ENCODE measurements around the gene COG8. TPM values are rescaled to one million over a fixed set of nuclear protein-coding genes. Genes with fewer than 3 reads are reported as not detected.

COG8 gene
- total and polyA plus RNA-seq, 9 of the 15 experiments (the other 6 are each of a cell fraction or from before 2014, with no cell fraction given), result 3.7 to 42.6 (median 30.1) TPM

DNA sequence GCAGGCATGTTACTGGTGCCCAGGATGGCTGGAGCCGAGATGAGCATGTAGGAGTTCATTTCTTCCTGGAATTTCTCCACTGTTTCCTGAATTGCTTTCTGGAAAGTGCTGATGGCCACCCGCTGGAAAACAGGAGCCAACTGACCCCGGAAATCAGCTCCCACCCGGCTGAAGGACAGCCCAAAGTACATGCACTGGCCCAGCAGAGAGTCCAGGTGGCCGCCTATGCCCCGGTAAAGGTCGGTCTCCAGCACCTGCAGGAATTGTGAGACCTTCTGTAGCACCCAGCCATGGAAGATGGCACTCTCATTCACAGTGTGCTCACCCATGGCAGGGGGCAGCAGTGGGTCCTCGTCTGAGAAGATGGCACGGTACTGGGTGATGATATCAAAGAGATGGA lies 4.7 kb downstream of the COG8 start:
- Histone ChIP-seq H3K4me1 (replicated peaks in 1 of 2; ENCODE audit: control insufficient read depth in 2 of 2, insufficient read depth in 2 of 2, low read length in 2 of 2) (peaks cover 5 to 36% of the 10 kb centered on the region in 2 experiments; a peak in 4 of 5 replicates), H3K36me3 (ENCODE audit: control insufficient read depth, insufficient read depth, low read length) (peaks cover 61% of the 10 kb centered on the region; the same call in 2 of the 3 replicates), H4K20me1 (replicated peaks; ENCODE audit: control insufficient read depth, insufficient read depth, low read length) (no peaks in the 10 kb centered on the region), H3K27ac (ENCODE audit: extremely low read depth, low read depth, low read length) (no peak overlapping the region), H3K9ac (ENCODE audit: insufficient read depth in 1 of 2, low read depth in 2 of 2, low read length in 2 of 2) (no peak overlapping the region), H3K79me2 (ENCODE audit: control insufficient read depth, insufficient read depth, low read length) (peaks cover 48% of the 10 kb centered on the region), H3K27me3 (ENCODE audit: control insufficient read depth in 2 of 2, insufficient read depth in 2 of 2, low read length in 2 of 2) (no peaks in the 10 kb centered on the region), H3K9me1 (ENCODE audit: control insufficient read depth, insufficient read depth, low read length) (no peaks in the 10 kb centered on the region), H3K9me3 (replicated peaks; ENCODE audit: control insufficient read depth, insufficient read depth, low read depth, low read length) (no peaks in the 10 kb centered on the region), H3K4me2 (ENCODE audit: insufficient read depth, low read length) (no peak overlapping the region), H3K4me3 (no peak overlapping the region), H2AFZ (ENCODE audit: low read depth, low read length) (no peak overlapping the region)
- intact Hi-C loops (cut with micrococcal nuclease), result loop anchor here (5.0 kb wide), 1 partner anchor 48 kb away; no protein-coding TSS in a partner anchor
- 89% methylated on average over 8 of the region's 9 CpGs for WGBS (ENCODE audit: insufficient coverage, low coverage, missing lambda C conversion rate)
- no peak for ATAC-seq
- in situ Hi-C loops (cut with MboI), result no loop called here
- no TSS peak for BruUV-seq (replicated peaks)
- ChIA-PET POLR2A (interaction anchor here (2.2 kb wide), 1 partner anchor 11 kb away, joined by 7 read pairs; no protein-coding TSS in a partner anchor), CTCF (ENCODE audit: low intra/inter-chr PET ratio) (no interaction called here)
- no peak for FAIRE-seq
- DNase-seq (ENCODE audit: extremely low read depth in 1 of 4, low spot score in 3 of 4), result no peak
- TF ChIP-seq ZNF584 (CRISPR knock-in tag; IDR thresholded peaks at IDR 0.05; ENCODE audit: low read depth) (no peak), DNMT1 (IDR thresholded peaks at IDR 0.05) (no peak), POLR2H (tag; IDR thresholded peaks at IDR 0.05; ENCODE audit: low read depth) (no peak), NR1H2 (CRISPR knock-in tag; IDR thresholded peaks at IDR 0.05) (no peak), POU5F1 (IDR thresholded peaks at IDR 0.05; ENCODE audit: borderline replicate concordance, low read depth, low read length, partially characterized antibody) (no peak), ZNF408 (CRISPR knock-in tag; IDR thresholded peaks at IDR 0.05; ENCODE audit: low read depth) (no peak), ZNF143 (CRISPR knock-in tag; IDR thresholded peaks at IDR 0.05) (no peak), ZNF134 (CRISPR knock-in tag; conservative IDR thresholded peaks at IDR 0.05) (no peak), ZNF79 (CRISPR knock-in tag; IDR thresholded peaks at IDR 0.05; ENCODE audit: low read depth) (no peak), LEF1 (IDR thresholded peaks at IDR 0.05) (no peak)
- TF ChIP-seq, protein P1, sequence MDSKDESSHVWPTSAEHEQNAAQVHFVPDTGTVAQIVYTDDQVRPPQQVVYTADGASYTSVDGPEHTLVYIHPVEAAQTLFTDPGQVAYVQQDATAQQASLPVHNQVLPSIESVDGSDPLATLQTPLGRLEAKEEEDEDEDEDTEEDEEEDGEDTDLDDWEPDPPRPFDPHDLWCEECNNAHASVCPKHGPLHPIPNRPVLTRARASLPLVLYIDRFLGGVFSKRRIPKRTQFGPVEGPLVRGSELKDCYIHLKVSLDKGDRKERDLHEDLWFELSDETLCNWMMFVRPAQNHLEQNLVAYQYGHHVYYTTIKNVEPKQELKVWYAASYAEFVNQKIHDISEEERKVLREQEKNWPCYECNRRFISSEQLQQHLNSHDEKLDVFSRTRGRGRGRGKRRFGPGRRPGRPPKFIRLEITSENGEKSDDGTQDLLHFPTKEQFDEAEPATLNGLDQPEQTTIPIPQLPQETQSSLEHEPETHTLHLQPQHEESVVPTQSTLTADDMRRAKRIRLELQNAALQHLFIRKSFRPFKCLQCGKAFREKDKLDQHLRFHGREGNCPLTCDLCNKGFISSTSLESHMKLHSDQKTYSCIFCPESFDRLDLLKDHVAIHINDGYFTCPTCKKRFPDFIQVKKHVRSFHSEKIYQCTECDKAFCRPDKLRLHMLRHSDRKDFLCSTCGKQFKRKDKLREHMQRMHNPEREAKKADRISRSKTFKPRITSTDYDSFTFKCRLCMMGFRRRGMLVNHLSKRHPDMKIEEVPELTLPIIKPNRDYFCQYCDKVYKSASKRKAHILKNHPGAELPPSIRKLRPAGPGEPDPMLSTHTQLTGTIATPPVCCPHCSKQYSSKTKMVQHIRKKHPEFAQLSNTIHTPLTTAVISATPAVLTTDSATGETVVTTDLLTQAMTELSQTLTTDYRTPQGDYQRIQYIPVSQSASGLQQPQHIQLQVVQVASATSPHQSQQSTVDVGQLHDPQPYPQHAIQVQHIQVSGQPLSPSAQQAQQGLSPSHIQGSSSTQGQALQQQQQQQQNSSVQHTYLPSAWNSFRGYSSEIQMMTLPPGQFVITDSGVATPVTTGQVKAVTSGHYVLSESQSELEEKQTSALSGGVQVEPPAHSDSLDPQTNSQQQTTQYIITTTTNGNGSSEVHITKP (IDR thresholded peaks at IDR 0.05; ENCODE audit: partially characterized antibody), result no peak
- TF ChIP-seq, protein P2, sequence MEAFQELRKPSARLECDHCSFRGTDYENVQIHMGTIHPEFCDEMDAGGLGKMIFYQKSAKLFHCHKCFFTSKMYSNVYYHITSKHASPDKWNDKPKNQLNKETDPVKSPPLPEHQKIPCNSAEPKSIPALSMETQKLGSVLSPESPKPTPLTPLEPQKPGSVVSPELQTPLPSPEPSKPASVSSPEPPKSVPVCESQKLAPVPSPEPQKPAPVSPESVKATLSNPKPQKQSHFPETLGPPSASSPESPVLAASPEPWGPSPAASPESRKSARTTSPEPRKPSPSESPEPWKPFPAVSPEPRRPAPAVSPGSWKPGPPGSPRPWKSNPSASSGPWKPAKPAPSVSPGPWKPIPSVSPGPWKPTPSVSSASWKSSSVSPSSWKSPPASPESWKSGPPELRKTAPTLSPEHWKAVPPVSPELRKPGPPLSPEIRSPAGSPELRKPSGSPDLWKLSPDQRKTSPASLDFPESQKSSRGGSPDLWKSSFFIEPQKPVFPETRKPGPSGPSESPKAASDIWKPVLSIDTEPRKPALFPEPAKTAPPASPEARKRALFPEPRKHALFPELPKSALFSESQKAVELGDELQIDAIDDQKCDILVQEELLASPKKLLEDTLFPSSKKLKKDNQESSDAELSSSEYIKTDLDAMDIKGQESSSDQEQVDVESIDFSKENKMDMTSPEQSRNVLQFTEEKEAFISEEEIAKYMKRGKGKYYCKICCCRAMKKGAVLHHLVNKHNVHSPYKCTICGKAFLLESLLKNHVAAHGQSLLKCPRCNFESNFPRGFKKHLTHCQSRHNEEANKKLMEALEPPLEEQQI (IDR thresholded peaks at IDR 0.05), result no peak
- TF ChIP-seq, protein P3, sequence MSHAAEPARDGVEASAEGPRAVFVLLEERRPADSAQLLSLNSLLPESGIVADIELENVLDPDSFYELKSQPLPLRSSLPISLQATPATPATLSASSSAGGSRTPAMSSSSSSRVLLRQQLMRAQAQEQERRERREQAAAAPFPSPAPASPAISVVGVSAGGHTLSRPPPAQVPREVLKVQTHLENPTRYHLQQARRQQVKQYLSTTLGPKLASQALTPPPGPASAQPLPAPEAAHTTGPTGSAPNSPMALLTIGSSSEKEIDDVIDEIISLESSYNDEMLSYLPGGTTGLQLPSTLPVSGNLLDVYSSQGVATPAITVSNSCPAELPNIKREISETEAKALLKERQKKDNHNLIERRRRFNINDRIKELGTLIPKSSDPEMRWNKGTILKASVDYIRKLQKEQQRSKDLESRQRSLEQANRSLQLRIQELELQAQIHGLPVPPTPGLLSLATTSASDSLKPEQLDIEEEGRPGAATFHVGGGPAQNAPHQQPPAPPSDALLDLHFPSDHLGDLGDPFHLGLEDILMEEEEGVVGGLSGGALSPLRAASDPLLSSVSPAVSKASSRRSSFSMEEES (CRISPR knock-in tag; IDR thresholded peaks at IDR 0.05), result no peak
- TF ChIP-seq, protein P4, sequence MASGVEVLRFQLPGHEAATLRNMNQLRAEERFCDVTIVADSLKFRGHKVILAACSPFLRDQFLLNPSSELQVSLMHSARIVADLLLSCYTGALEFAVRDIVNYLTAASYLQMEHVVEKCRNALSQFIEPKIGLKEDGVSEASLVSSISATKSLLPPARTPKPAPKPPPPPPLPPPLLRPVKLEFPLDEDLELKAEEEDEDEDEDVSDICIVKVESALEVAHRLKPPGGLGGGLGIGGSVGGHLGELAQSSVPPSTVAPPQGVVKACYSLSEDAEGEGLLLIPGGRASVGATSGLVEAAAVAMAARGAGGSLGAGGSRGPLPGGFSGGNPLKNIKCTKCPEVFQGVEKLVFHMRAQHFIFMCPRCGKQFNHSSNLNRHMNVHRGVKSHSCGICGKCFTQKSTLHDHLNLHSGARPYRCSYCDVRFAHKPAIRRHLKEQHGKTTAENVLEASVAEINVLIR (CRISPR knock-in tag; IDR thresholded peaks at IDR 0.05), result no peak

All from K562 (cell line).